ENCODE results near the gene GUSB. TPM values are rescaled to one million over a fixed set of nuclear protein-coding genes. Genes with fewer than 3 reads are reported as not detected.

The GUSB gene
- total and polyA plus RNA-seq, 2 of the 8 experiments (the other 6 are each of a cell fraction or from before 2014, with no cell fraction given), result 43.6 to 71.3 TPM

GRCh38 chr7:65938336-65938895 is 43.6 kb downstream of the GUSB start:
- no peak overlapping the region for H3K18ac ChIP-seq (ENCODE audit: extremely low read depth, low read length)
- peaks cover 2% of the 10 kb centered on the region for H3K79me1 ChIP-seq (ENCODE audit: low read depth, low read length)
- no peak overlapping the region for H2BK5ac ChIP-seq (ENCODE audit: low read depth, low read length)
- H3K4ac ChIP-seq (replicated peaks; ENCODE audit: insufficient read length, low read depth, low read length), result no peak overlapping the region
- H3K36me3 ChIP-seq (ENCODE audit: control insufficient read depth in 2 of 4, insufficient read depth in 4 of 4, low read length in 3 of 4), result no peaks in the 10 kb centered on the region; a peak in 1 of 8 replicates
- WGBS, 2 experiments (ENCODE audit: extremely low coverage in 1 of 2, insufficient coverage in 1 of 2, insufficient read length in 1 of 2, insufficient replicate concordance in 2 of 2, low coverage in 1 of 2, low lambda C conversion rate in 2 of 2, missing lambda C conversion rate in 1 of 2), result 87% methylated on average over 7 of the region's 7 CpGs; no CpG with 5 or more reads in 1 of the 2 experiments
- no peak overlapping the region for H3K56ac ChIP-seq (replicated peaks; ENCODE audit: insufficient read length, low read depth, low read length)
- H3K79me2 ChIP-seq (ENCODE audit: control insufficient read depth in 1 of 2, insufficient read depth in 2 of 2, low read length in 2 of 2), result peaks cover 0 to 17% of the 10 kb centered on the region in 2 experiments; a peak in 2 of 4 replicates
- no peak for DNase-seq (ENCODE audit: low read depth in 1 of 2, low spot score in 2 of 2)
- H2BK12ac ChIP-seq (ENCODE audit: low read depth, low read length), result no peak overlapping the region
- no peaks in the 10 kb centered on the region for H3K4me1 ChIP-seq (replicated peaks in 1 of 4; ENCODE audit: control insufficient read depth in 3 of 4, insufficient read depth in 4 of 4, low read length in 3 of 4)
- H3K23me2 ChIP-seq (ENCODE audit: low read depth, low read length), result no peaks in the 10 kb centered on the region
- no peak overlapping the region for H2BK120ac ChIP-seq (replicated peaks; ENCODE audit: low read depth, low read length)
- H2BK20ac ChIP-seq (ENCODE audit: low read length), result no peak overlapping the region
- H2BK15ac ChIP-seq (ENCODE audit: low read length), result no peak overlapping the region
- no peak overlapping the region for H3K27ac ChIP-seq (ENCODE audit: low read depth, low read length)
- no peak overlapping the region for H4K8ac ChIP-seq (ENCODE audit: extremely low read depth, insufficient read depth, low read length)
- no peak overlapping the region for H3K4me3 ChIP-seq (ENCODE audit: extremely low read depth in 1 of 4, insufficient read depth in 2 of 4, low read depth in 3 of 4, low read length in 4 of 4)
- no peak overlapping the region for H3K14ac ChIP-seq (ENCODE audit: insufficient read length)
- no peak overlapping the region for H2AK5ac ChIP-seq (ENCODE audit: low read depth, low read length)
- H4K91ac ChIP-seq (replicated peaks; ENCODE audit: insufficient read length, low read length), result no peak overlapping the region
- ChIA-PET POLR2A (ENCODE audit: partially characterized antibody) (no interaction called here), CTCF (ENCODE audit: partially characterized antibody) (no interaction called here)
- no peaks in the 10 kb centered on the region for H3K27me3 ChIP-seq (replicated peaks in 1 of 4; ENCODE audit: control insufficient read depth in 3 of 4, extremely low read depth in 1 of 4, insufficient read depth in 3 of 4, low read length in 3 of 4)
- no peak overlapping the region for H2AFZ ChIP-seq (ENCODE audit: low read length)
- peaks cover 0 to 2% of the 10 kb centered on the region in 2 experiments for H4K20me1 ChIP-seq (replicated peaks in 1 of 2; ENCODE audit: control insufficient read depth in 1 of 2, insufficient read depth in 2 of 2, low read length in 2 of 2)
- FAIRE-seq, result no peak
- H3K9me3 ChIP-seq (ENCODE audit: insufficient read depth in 2 of 2, low read depth in 1 of 2, low read length in 1 of 2), result no peaks in the 10 kb centered on the region
- H3K23ac ChIP-seq (ENCODE audit: insufficient read length), result no peak overlapping the region
- no peak overlapping the region for H4K5ac ChIP-seq (ENCODE audit: insufficient read length, low read depth, low read length)
- no peak overlapping the region for H3K9ac ChIP-seq (replicated peaks in 1 of 4; ENCODE audit: extremely low read depth in 1 of 4, low read depth in 3 of 4, low read length in 3 of 4)
- H3K4me2 ChIP-seq (ENCODE audit: insufficient read depth in 1 of 2, low read depth in 2 of 2, low read length in 2 of 2), result no peak overlapping the region
- no peak for TF ChIP-seq BACH1 (IDR thresholded peaks at IDR 0.05; ENCODE audit: low read length)
- TF ChIP-seq HDAC6 (IDR thresholded peaks at IDR 0.05; ENCODE audit: low read depth, low read length), result no peak
- no peak for TF ChIP-seq USF2 (IDR thresholded peaks at IDR 0.05; ENCODE audit: low read length)
- no peak for TF ChIP-seq RNF2 (IDR thresholded peaks at IDR 0.05; ENCODE audit: borderline replicate concordance, low read depth, low read length, missing control alignments, poor library complexity, severe bottlenecking)
- TF ChIP-seq KDM5A (IDR thresholded peaks at IDR 0.05; ENCODE audit: low read length), result no peak
- TF ChIP-seq EP300 (IDR thresholded peaks at IDR 0.05; ENCODE audit: borderline replicate concordance in 1 of 2, low read depth in 2 of 2, low read length in 2 of 2), result no peak
- TF ChIP-seq CBX5 (IDR thresholded peaks at IDR 0.05; ENCODE audit: low read depth, low read length), result no peak
- TF ChIP-seq RBBP5 (IDR thresholded peaks at IDR 0.05; ENCODE audit: borderline replicate concordance, low read depth, low read length), result no peak
- TF ChIP-seq RAD21 (IDR thresholded peaks at IDR 0.05 in 1 of 2, conservative IDR thresholded peaks at IDR 0.05 in 1 of 2; ENCODE audit: low read depth in 2 of 2, low read length in 2 of 2), result no peak
- TF ChIP-seq GTF2F1 (IDR thresholded peaks at IDR 0.05; ENCODE audit: borderline replicate concordance, low read depth, low read length), result no peak
- no peak for TF ChIP-seq PHF8 (conservative IDR thresholded peaks at IDR 0.05; ENCODE audit: low read depth, low read length)

Data from H1 (cell line).